ENCODE results near the gene EBLN1. TPM values are rescaled to one million over a fixed set of nuclear protein-coding genes. Genes with fewer than 3 reads are reported as not detected.
A peak's percentile ranks its signal among the peaks of the same experiment; 100 is the strongest.

EBLN1 gene
- polyA plus RNA-seq: not detected

- H3K27ac ChIP-seq (ENCODE audit: low read depth, low read length): no peak within 1 kb of the TSS
- WGBS, 3 donors: 77 to 89% (median 87%) methylated on average over 7 of the region's 7 CpGs
Measured at GRCh38 chr10:22217842-22218241, at the start of gene EBLN1. EBLN1 (minus strand) TSS chr10:22218015; CDS start chr10:22209983, 8,032 bp downstream.

DNA sequence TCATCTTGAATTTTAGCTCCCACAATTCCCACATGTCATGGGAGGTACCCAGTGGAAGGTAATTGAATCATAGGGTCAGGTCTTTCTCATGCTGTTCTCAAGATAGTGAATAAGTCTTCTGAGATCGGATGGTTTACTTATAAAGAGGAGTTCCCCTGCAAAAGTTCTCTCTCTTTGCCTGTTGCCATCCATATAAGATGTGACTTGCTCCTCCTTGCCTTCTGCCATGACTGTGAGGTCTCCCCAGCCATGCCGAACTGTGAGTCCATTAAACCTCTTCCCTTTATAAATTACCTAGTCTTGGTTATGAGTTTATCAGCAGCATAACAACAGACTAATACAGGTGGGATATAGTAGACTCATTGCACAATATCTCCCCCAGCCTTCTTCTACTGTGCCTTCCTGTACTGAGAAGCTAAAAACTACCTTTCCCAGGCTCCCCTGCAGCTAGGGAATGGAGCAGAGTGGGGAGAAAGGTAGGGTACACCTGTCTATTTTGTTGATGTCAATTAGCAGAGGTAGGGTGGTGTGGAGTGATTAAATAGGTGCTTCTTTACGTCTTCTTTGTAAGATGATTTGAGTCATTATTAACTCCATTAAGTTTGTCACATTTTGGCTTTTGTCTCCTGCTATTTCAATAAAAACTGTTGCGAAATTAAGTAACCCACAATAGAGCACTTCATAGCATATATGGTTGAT lies 48.2 kb upstream of the EBLN1 start:
- H3K27ac ChIP-seq (ENCODE audit: low read depth, low read length): no peak overlapping the region
- WGBS, 3 donors: 81 to 88% (median 88%) methylated on average over 4 of the region's 4 CpGs

- 88 to 94% (median 91%) methylated on average over 2 of the region's 2 CpGs for WGBS, 3 donors
- no peak overlapping the region for H3K27ac ChIP-seq (ENCODE audit: low read depth, low read length)
Measured at GRCh38 chr10:22263106-22263505, 45.3 kb upstream of the EBLN1 start.

DNA sequence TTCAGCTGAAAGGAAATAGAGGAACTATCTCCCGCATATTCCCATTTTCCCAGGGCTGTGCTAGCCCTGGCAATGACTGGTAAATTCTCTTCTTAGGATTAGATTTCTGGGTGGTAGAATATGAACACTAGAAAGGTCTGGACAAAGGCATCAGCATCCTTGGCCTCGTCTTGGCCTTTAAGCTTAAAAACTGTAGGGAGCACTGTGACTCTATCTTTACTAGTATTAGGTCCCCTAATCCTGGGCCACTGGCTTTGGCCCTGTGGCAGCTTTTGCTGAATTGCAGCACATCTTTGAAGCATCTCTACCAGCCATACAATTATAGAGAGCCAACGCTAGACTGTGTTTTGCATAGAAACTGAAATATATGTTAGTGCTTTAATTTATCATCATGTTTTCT lies 41.5 kb upstream of the EBLN1 start:
- no peak overlapping the region for H3K27ac ChIP-seq (ENCODE audit: low read depth, low read length)
- WGBS, 3 donors: 75 to 79% (median 77%) methylated on average over 3 of the region's 3 CpGs

DNA sequence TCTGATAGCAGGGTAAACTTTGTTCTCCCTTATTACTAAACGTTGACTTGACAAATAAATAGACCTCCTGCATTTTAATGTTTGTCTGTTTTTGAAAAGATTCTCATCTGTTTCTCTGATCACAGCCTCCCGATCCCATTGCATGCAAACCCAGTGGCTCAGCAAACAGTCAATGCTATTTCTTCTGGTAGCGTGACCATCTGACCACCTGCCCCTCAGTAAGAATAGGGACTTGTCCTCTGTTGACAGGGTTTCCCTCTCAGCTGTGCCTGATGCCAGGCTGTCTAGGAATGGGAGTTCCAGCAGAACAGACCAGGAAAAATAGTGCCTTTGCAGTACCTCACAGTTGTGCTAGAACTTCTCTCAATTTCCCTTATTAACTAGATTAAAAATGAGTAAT lies 40.7 kb upstream of the EBLN1 start:
- WGBS, 3 donors: 55 to 78% (median 74%) methylated on average over 3 of the region's 3 CpGs

DNA sequence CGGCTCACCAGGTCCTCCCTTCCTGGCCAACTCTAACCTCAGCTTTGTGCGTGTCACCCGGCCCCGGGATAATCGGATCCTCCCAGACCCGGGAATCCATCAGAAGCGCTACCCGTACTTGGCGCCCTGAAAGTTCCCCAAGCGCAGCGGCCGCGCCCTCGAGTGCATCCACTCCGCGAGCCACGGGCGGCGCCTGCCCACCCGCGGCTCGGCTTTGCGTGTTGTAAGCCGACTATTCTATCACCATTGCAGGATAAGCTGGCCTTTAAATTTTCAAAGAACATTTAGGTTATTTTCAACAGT lies 35.7 kb upstream of the EBLN1 start:
- WGBS, 3 donors: 25 to 55% (median 31%) methylated on average over 24 of the region's 24 CpGs
- no peak overlapping the region for H3K27ac ChIP-seq (ENCODE audit: low read depth, low read length)

More for the DNA sequence above, 40.7 kb upstream of the EBLN1 start:
- no peak overlapping the region for H3K27ac ChIP-seq (ENCODE audit: low read depth, low read length)

- WGBS, 3 donors: 6 to 12% (median 6%) methylated on average over 73 to 80 of the region's 80 CpGs
Measured at GRCh38 chr10:22252801-22253579, 35.2 kb upstream of the EBLN1 start.

GRCh38 chr10:22252224-22252800 lies 34.5 kb upstream of the EBLN1 start:
- H3K27ac ChIP-seq (ENCODE audit: low read depth, low read length): peak overlapping the region; percentile 61
- WGBS, 3 donors: 0 to 2% (median 1%) methylated on average over 50 to 52 of the region's 52 CpGs

More at GRCh38 chr10:22252801-22253579, 35.2 kb upstream of the EBLN1 start:
- peak overlapping the region; percentile 61 for H3K27ac ChIP-seq (ENCODE audit: low read depth, low read length)

DNA sequence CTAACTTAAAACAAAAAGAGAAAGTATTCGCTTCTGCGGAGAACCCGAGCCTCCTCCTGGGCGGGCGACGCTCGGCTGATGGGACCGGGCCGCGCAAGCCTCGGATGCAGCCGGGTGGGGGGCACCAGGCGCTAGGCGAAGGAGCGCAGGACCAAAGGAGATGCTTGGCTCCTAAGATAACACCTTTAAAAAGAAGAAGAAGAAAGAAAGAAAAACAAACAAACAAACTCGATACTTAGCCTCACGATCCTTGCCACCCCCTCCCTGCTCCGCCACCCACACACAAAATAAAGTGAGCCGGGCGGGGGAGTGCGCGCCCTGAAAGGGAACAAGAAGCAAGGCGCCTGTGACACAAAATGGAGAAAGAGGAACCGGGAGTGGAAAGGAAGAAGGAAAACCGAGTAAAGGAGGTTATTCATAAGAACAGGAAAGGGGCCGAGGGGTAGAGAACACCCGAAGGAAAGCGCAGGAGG lies 34.0 kb upstream of the EBLN1 start:
- WGBS, 3 donors: 0 to 2% (median 1%) methylated on average over 28 of the region's 28 CpGs
- peak overlapping the region; percentile 61 for H3K27ac ChIP-seq (ENCODE audit: low read depth, low read length)

DNA sequence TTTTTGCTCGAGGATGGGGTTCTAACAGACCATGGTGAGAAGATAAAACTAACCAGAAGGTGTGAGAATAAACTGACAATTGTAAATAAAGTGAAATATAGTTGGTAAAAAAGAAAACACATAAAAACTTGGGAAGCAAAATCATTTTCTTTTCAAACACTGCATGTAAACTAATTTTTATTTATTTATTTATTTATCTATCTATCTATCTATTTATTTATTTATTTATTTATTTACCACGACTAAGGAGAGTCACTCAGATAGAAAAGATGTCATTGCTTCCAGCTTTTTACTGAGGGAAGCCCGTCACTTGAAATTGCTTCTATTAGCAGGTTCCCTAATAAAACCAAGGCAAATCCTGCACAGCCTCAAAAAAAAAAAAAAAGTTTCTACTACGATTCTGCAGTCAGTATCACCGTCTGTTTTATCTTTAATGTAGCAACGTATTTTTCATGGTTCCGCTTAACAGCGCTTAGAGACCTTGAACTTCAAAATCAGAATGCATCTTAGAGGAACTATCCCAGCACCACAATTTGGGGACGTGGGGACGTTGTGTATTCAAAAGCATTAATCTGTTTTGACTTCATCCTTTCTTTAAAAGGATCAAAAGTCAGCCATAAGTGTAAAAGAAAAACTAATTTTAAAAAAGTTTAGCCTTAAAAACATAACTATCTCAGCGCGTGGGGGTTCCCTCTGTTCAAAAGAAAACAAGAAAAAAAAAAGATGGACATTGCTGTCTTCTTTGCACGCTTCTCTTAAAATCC lies 33.3 kb upstream of the EBLN1 start:
- H3K27ac ChIP-seq (ENCODE audit: low read depth, low read length): peak overlapping the region; percentile 61
- 14 to 31% (median 16%) methylated on average over 13 of the region's 13 CpGs for WGBS, 3 donors

- H3K27ac ChIP-seq (ENCODE audit: low read depth, low read length): no peak overlapping the region
- 64 to 93% (median 90%) methylated on average over 2 of the region's 2 CpGs for WGBS, 3 donors
Measured at GRCh38 chr10:22247636-22248035, 29.8 kb upstream of the EBLN1 start.

- H3K27ac ChIP-seq (ENCODE audit: low read depth, low read length): no peak overlapping the region
- 60 to 82% (median 62%) methylated on average over 3 of the region's 3 CpGs for WGBS, 3 donors
Measured at GRCh38 chr10:22246680-22247391, 29.0 kb upstream of the EBLN1 start.

- WGBS, 3 donors: 60 to 72% (median 66%) methylated on average over 2 of the region's 2 CpGs
- H3K27ac ChIP-seq (ENCODE audit: low read depth, low read length): no peak overlapping the region
Measured at GRCh38 chr10:22245567-22245966, 27.8 kb upstream of the EBLN1 start.

DNA sequence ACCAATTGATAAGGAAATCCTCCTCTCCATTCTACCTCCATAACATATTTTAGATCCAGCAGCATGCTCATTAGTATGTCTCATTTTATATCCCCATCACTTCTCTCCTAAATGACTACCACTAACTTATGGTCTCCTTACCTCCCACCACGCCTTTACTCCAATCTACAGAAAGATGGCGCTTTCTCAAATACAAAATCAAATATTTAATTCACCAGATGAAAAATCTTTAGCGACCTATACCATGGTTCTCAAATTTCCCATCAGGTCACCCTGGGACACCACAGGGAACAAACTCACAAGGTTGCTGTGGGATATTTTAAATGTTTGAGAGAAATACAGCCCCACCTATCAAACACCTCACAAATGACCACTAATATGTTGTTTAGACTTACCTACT lies 27.0 kb upstream of the EBLN1 start:
- WGBS, 3 donors: 82 to 94% (median 87%) methylated on average over 3 of the region's 3 CpGs

GRCh38 chr10:22244001-22244400 lies 26.2 kb upstream of the EBLN1 start:
- 69 to 89% (median 76%) methylated on average over 4 of the region's 4 CpGs for WGBS, 3 donors
- no peak overlapping the region for H3K27ac ChIP-seq (ENCODE audit: low read depth, low read length)

More for the DNA sequence above, 27.0 kb upstream of the EBLN1 start:
- H3K27ac ChIP-seq (ENCODE audit: low read depth, low read length): no peak overlapping the region

- H3K27ac ChIP-seq (ENCODE audit: low read depth, low read length): no peak overlapping the region
- WGBS, 3 donors: 38 to 96% (median 82%) methylated on average over 4 of the region's 4 CpGs
Measured at GRCh38 chr10:22243321-22243720, 25.5 kb upstream of the EBLN1 start.

DNA sequence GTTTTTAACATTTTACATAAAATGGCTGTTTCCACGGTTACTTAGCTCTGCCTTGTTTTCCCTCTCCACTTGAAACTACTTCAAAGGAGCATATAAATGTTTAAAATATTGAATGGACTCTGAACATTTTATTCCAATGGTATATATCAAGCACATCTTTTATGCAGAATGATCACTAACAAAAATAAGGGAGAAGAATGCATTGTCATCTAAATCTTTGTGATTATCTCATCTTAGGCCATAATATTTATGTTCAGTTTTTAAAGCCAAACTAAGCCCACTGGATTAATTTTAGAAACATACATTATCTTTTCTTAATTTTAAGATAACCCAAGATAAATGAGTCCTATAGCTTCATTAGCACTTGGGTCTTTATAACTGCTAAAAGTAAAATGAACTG lies 13.4 kb upstream of the EBLN1 start:
- 92 to 96% (median 93%) methylated on average over 1 of the region's 1 CpG for whole genome bisulfite sequencing, 3 donors
- no peak overlapping the region for H3K27ac ChIP-seq (ENCODE audit: low read depth, low read length)

GRCh38 chr10:22230158-22230833 lies 12.5 kb upstream of the EBLN1 start:
- no peak overlapping the region for H3K27ac ChIP-seq (ENCODE audit: low read depth, low read length)
- WGBS, 3 donors: 0 to 1% (median 1%) methylated on average over 20 of the region's 20 CpGs
